Right lobe of liver (tissue), 6 donors: Measurements from ENCODE around the gene HS1BP3. TPM values are rescaled to one million over a fixed set of nuclear protein-coding genes. Genes with fewer than 3 reads are reported as not detected.
A peak's percentile ranks its signal among the peaks of the same experiment; 100 is the strongest.

ENCODE experiments used
- ATAC-seq, 4 donors: fragments of 200-7000 bp; cut with Tn5 transposase; one replicate each; pipeline ENCODE4 v1.9.1; 2020; ENCODE audit warnings: mild to moderate bottlenecking in 4 of 4, moderate library complexity in 4 of 4
- DNase-seq, 3 donors: peaks; one replicate each; pipeline ENCODE4 v3.0.0-alpha.2; 2020
- H3K27ac ChIP-seq, 3 donors: fragments of 200-600 bp; one replicate each; pipeline ENCODE4 v1.8.0; 2022
- H3K27me3 ChIP-seq, 2 donors: fragments of 200-600 bp; one replicate each; pipeline ENCODE4 v1.8.0; 2022
- H3K36me3 ChIP-seq, 4 donors: fragments of 200-600 bp; sonication (generic) in 1 of 4; one replicate each; pipeline versions ENCODE4 v1.5.1 to v1.8.0; 2017 to 2022; ENCODE audit warnings: control low read depth in 1 of 4
- H3K4me1 ChIP-seq, 4 donors: fragments of 200-600 bp; sonication (generic) in 1 of 4; one replicate each; pipeline versions ENCODE4 v1.5.1 to v1.8.0; 2017 to 2022; ENCODE audit warnings: control low read depth in 1 of 4
- H3K4me3 ChIP-seq, 3 donors: fragments of 200-600 bp; one replicate each; pipeline ENCODE4 v1.8.0; 2022
- H3K9me3 ChIP-seq, 4 donors: fragments of 200-600 bp; sonication (generic) in 1 of 4; one replicate each; pipeline versions ENCODE4 v1.5.1 to v1.8.0; 2017 to 2022; ENCODE audit warnings: control low read depth in 1 of 4
- POLR2A ChIP-seq: fragments of 450-650 bp; IDR thresholded peaks from one replicate; pipeline ENCODE4 v1.6.1; 2017; ENCODE audit warnings: antibody characterized with exemption, mild to moderate bottlenecking
- WGBS: methylation state at CpG from one replicate; pipeline ENCODE4 v1.1.6; 2018; ENCODE audit warnings: low coverage, low lambda C conversion rate; ENCODE audit not compliant: insufficient coverage; ENCODE audit errors: missing lambda C conversion rate; 5-methylcytosine and 5-hydroxymethylcytosine counted together
- intact Hi-C, 2 donors: fragments of 100-400 bp; cut with DNase I; formaldehyde crosslinking; loops; one replicate each; pipeline versions ENCODE4 v1.11.2 to v1.14.1; 2022
- total RNA-seq, 6 experiments: library from RNA; depleted of rRNA in 2 of 6; stranded (reverse); fragments of >200 nt in 2 of 6; fragmentation: NEBNext Ultra II Directional in 3 of 6; extraction: Animal tissue kit (Norgen Biotek cat#: 25700) in 3 of 6; gene quantifications; one replicate each; pipeline versions ENCODE4 v1.1.0 to v1.2.4, GENCODE V29; 2016 to 2023
- TF ChIP-seq, protein P1 (sequence below), 4 donors: fragments of 200-600 bp in 3 of 4; fragments of 450-650 bp in 1 of 4; IDR thresholded peaks; one replicate each; pipeline versions ENCODE4 v1.5.1 to v1.8.0; 2016 to 2022; ENCODE audit warnings: antibody characterized with exemption in 4 of 4, mild to moderate bottlenecking in 2 of 4
- donor health status: DM: no; HTN: yes; CAD: no.
- donor health status: DM: no; HTN: no; CAD: no.
- donor health status: DM: no; HTN: no; CAD: no.
- donor health status: DM: no; HTN: yes; CAD: no.
- donor health status: DM: no; HTN: yes; CAD: no.

HS1BP3 gene
- total RNA-seq, 6 experiments from 2014 or later: 17.5 to 34.7 (median 20.2) TPM

DNA sequence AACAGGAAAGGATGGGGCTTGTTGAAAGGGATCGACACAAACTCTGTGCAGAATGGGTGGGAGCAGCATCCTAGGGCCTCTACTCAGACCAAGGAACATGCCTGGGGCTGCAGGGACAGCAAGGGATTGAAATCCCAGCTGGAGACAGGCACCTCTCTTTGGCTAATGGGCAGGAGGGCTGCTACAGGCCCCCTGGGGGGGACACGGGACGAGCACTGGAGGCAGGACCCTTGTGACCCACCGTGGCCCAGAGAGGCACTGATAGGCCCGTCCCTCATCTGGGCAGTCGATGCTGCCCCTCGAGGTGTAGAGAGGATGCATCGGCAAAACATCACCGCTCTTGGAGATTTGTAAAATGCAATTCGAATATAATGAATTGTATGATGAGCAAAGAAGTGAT is 5.1 kb downstream of the HS1BP3 start:
- no peak overlapping the region for H3K4me3 ChIP-seq
- peak in 1 of 3 donors; percentile 24 for DNase-seq
- intact Hi-C loops: no loop called here
- H3K4me1 ChIP-seq: peaks cover 0 to 26% (median 5%) of the 10 kb centered on the region in 4 donors
- no peaks in the 10 kb centered on the region for H3K9me3 ChIP-seq
- H3K36me3 ChIP-seq: peaks cover 0 to 13% (median 2%) of the 10 kb centered on the region in 4 donors
- H3K27me3 ChIP-seq: no peaks in the 10 kb centered on the region
- WGBS: 73% methylated on average over 6 of the region's 10 CpGs
- no peak for ATAC-seq
- H3K27ac ChIP-seq: no peak overlapping the region
- TF ChIP-seq POLR2A: no peak
- TF ChIP-seq, protein P1, sequence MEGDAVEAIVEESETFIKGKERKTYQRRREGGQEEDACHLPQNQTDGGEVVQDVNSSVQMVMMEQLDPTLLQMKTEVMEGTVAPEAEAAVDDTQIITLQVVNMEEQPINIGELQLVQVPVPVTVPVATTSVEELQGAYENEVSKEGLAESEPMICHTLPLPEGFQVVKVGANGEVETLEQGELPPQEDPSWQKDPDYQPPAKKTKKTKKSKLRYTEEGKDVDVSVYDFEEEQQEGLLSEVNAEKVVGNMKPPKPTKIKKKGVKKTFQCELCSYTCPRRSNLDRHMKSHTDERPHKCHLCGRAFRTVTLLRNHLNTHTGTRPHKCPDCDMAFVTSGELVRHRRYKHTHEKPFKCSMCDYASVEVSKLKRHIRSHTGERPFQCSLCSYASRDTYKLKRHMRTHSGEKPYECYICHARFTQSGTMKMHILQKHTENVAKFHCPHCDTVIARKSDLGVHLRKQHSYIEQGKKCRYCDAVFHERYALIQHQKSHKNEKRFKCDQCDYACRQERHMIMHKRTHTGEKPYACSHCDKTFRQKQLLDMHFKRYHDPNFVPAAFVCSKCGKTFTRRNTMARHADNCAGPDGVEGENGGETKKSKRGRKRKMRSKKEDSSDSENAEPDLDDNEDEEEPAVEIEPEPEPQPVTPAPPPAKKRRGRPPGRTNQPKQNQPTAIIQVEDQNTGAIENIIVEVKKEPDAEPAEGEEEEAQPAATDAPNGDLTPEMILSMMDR (IDR thresholded peaks at IDR 0.05): no peak

DNA sequence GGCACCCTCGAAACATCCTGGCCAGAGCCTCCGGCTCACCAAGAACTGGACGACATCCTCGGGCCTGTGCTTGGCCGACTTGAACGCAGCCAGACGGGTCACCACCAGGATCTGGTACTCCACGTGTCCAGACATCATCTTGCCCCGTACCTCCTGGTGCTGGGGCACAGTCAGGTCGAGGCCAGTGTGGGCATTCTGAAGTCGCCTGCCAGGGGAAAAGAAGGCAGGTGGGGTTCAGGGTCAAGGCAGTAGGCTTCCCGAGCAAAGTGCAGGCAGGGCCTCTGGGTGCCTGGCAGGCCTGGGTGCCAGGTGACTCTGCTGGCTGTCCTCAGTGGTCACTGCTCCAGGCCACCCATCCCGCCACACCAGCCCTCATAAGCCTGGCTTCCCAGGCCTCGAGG is 5.6 kb downstream of the HS1BP3 start:
- intact Hi-C loops: no loop called here
- H3K4me1 ChIP-seq: peaks cover 0 to 26% (median 5%) of the 10 kb centered on the region in 4 donors

DNA sequence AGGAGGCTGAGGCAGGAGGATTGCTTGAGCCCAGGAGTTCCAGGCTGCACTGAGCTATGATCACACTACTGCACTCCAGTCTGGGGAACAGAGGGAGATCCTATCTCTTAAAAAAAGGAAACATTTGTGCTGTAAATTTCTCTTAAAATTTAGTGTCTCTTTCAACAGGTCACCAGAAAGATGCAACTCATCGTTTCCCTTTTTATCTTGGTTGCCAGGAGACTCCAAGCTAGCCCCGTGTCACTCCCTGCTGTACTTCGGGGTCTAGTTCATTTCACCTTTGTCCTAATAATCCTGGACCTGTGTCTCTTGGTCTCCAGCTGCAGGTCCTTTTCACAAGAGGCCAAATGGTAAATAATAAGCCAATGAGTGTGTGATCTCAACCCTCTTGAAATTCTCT is 7.1 kb downstream of the HS1BP3 start:
- no peaks in the 10 kb centered on the region for H3K27me3 ChIP-seq
- H3K9me3 ChIP-seq: no peaks in the 10 kb centered on the region
- intact Hi-C loops: loop anchor here in 1 of 2 donors (5.0 kb wide), 2 partner anchors 202 to 247 kb away; no protein-coding TSS in a partner anchor
- ATAC-seq (no peak), DNase-seq (no peak)
- H3K4me3 ChIP-seq: no peak overlapping the region
- H3K4me1 ChIP-seq: peaks cover 0 to 13% (median 0%) of the 10 kb centered on the region in 4 donors
- 42% methylated on average over 3 of the region's 3 CpGs for WGBS
- H3K36me3 ChIP-seq: peaks cover 0 to 13% (median 2%) of the 10 kb centered on the region in 4 donors
- TF ChIP-seq POLR2A: no peak
- TF ChIP-seq, protein P1 (IDR thresholded peaks at IDR 0.05): no peak
- H3K27ac ChIP-seq: no peak overlapping the region

More for the DNA sequence above, 5.6 kb downstream of the HS1BP3 start:
- H3K27ac ChIP-seq: no peak overlapping the region
- no peaks in the 10 kb centered on the region for H3K9me3 ChIP-seq
- TF ChIP-seq POLR2A: no peak
- TF ChIP-seq, protein P1 (IDR thresholded peaks at IDR 0.05): no peak
- DNase-seq (no peak), ATAC-seq (no peak)
- peaks cover 0 to 13% (median 2%) of the 10 kb centered on the region in 4 donors for H3K36me3 ChIP-seq
- no peaks in the 10 kb centered on the region for H3K27me3 ChIP-seq
- H3K4me3 ChIP-seq: no peak overlapping the region
- 48% methylated on average over 4 of the region's 14 CpGs for WGBS

DNA sequence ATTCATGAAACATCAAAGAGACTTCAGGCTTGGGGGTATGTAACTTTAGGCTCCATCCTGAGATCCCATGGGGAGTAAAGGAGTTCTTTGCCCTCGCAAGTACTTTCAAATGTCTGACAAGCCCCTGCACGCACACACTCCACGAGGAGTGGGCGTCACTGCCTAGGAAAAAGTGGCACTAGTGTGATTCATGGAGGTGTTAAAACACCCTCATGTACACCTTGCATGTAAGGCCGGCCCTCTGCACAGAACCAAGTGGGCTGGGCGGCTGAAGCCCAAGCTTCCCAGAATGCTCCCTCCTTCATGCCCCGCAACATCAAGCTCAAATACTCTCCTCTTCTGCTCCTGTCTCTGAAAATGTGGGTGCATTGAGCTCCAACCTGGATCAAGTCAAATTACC is 7.8 kb downstream of the HS1BP3 start:
- Histone ChIP-seq H3K27ac (no peak overlapping the region), H3K27me3 (no peaks in the 10 kb centered on the region), H3K9me3 (no peaks in the 10 kb centered on the region), H3K4me3 (no peak overlapping the region), H3K36me3 (peaks cover 0 to 13% (median 2%) of the 10 kb centered on the region in 4 donors), H3K4me1 (peaks cover 0 to 5% (median 0%) of the 10 kb centered on the region in 4 donors)
- TF ChIP-seq, protein P1 (IDR thresholded peaks at IDR 0.05): no peak
- TF ChIP-seq POLR2A: no peak
- DNase-seq: peak in 1 of 3 donors; percentile 28
- ATAC-seq: no peak
- 93% methylated on average over 5 of the region's 7 CpGs for WGBS
- intact Hi-C loops: loop anchor here in 1 of 2 donors (5.0 kb wide), 2 partner anchors 201 to 246 kb away; no protein-coding TSS in a partner anchor
